H1 (cell line): ENCODE data around the gene CAMTA1. TPM values are rescaled to one million over a fixed set of nuclear protein-coding genes. Genes with fewer than 3 reads are reported as not detected.

ENCODE experiments used
- CTCF ChIA-PET: fragments of 300-600 bp; sonication (Branson Sonifier 250); formaldehyde crosslinking; loops from one replicate; lab custom pipeline; 2021; ENCODE audit not compliant: partially characterized antibody; lab: Charles Lee
- POLR2A ChIA-PET: fragments of 300-600 bp; sonication (Branson Sonifier 250); formaldehyde crosslinking; loops from one replicate; lab custom pipeline; 2021; ENCODE audit warnings: inconsistent platforms; ENCODE audit not compliant: partially characterized antibody; lab: Charles Lee
- DNase-seq, 2 experiments: peaks; one replicate each; pipeline versions ENCODE4 v3.0.0 to v3.0.0-alpha.2; 2010 to 2022; ENCODE audit warnings: low spot score in 2 of 2, low read depth in 1 of 2, mixed read lengths in 1 of 2
- FAIRE-seq: peaks from 2 replicates; lab custom pipeline; 2011; peaks lifted over from hg19 to GRCh38; lab: Jason Lieb, UNC
- H2AFZ ChIP-seq: 2 replicates; pipeline ENCODE4 v1.8.1; 2012; ENCODE audit warnings: low read length, inconsistent platforms
- H2AK5ac ChIP-seq: 2 replicates; pipeline ENCODE4 v1.6.1; 2013; ENCODE audit warnings: low read depth, low read length
- H2BK120ac ChIP-seq: replicated peaks from 2 replicates; pipeline ENCODE3; 2013; ENCODE audit warnings: low read depth, low read length, inconsistent platforms
- H2BK12ac ChIP-seq: 2 replicates; pipeline ENCODE4 v1.6.1; 2013; ENCODE audit warnings: low read depth, low read length
- H2BK15ac ChIP-seq: 2 replicates; pipeline ENCODE4 v1.6.1; 2013; ENCODE audit warnings: low read length
- H2BK20ac ChIP-seq: 2 replicates; pipeline ENCODE4 v1.6.1; 2013; ENCODE audit warnings: low read length
- H2BK5ac ChIP-seq: 2 replicates; pipeline ENCODE4 v1.6.1; 2013; ENCODE audit warnings: low read depth, low read length
- H3K14ac ChIP-seq: 2 replicates; pipeline ENCODE4 v1.6.1; 2013; ENCODE audit warnings: inconsistent platforms; ENCODE audit not compliant: insufficient read length
- H3K18ac ChIP-seq: 2 replicates; pipeline ENCODE4 v1.6.1; 2013; ENCODE audit warnings: low read length; ENCODE audit errors: extremely low read depth
- H3K23ac ChIP-seq: 2 replicates; pipeline ENCODE4 v1.6.1; 2013; ENCODE audit warnings: inconsistent platforms; ENCODE audit not compliant: insufficient read length
- H3K23me2 ChIP-seq: 2 replicates; pipeline ENCODE4 v1.6.1; 2013; ENCODE audit warnings: low read depth, low read length
- H3K27ac ChIP-seq: 2 replicates; pipeline ENCODE4 v1.6.1; 2011; ENCODE audit warnings: low read depth, low read length, inconsistent platforms
- H3K27me3 ChIP-seq, 4 experiments: replicated peaks in 1 of 4; 1 replicate in 1 of 4; 2 replicates in 3 of 4; pipeline versions ENCODE4 v1.6.1 to v1.8.1; 2011 to 2013; ENCODE audit warnings: low read length in 3 of 4, mild to moderate bottlenecking in 3 of 4, inconsistent platforms in 2 of 4, mixed read lengths in 2 of 4, moderate library complexity in 1 of 4; ENCODE audit not compliant: control insufficient read depth in 3 of 4, insufficient read depth in 3 of 4; ENCODE audit errors: extremely low read depth in 1 of 4
- H3K36me3 ChIP-seq, 4 experiments: 2 replicates each; pipeline versions ENCODE4 v1.6.1 to v1.8.1; 2011 to 2013; ENCODE audit warnings: mild to moderate bottlenecking in 4 of 4, low read length in 3 of 4, moderate library complexity in 2 of 4, control low read depth in 1 of 4, inconsistent platforms in 1 of 4; ENCODE audit not compliant: insufficient read depth in 4 of 4, control insufficient read depth in 2 of 4
- H3K4ac ChIP-seq: replicated peaks from 2 replicates; pipeline ENCODE3; 2013; ENCODE audit warnings: low read length, low read depth, mixed read lengths, inconsistent platforms; ENCODE audit not compliant: insufficient read length
- H3K4me1 ChIP-seq, 4 experiments: replicated peaks in 1 of 4; 1 replicate in 1 of 4; 2 replicates in 3 of 4; pipeline versions ENCODE4 v1.6.1 to v1.8.1; 2011 to 2013; ENCODE audit warnings: low read length in 3 of 4, inconsistent platforms in 2 of 4, mixed read lengths in 1 of 4; ENCODE audit not compliant: insufficient read depth in 4 of 4, control insufficient read depth in 3 of 4
- H3K4me2 ChIP-seq, 2 experiments: 2 replicates each; pipeline versions ENCODE4 v1.6.1 to v1.8.1; 2011 to 2013; ENCODE audit warnings: low read depth in 2 of 2, low read length in 2 of 2, control low read depth in 1 of 2, inconsistent platforms in 1 of 2, mild to moderate bottlenecking in 1 of 2; ENCODE audit not compliant: insufficient read depth in 1 of 2
- H3K4me3 ChIP-seq, 4 experiments: fragments of 200-600, 300-600 bp in 1 of 4; sonication (generic), shearing (Covaris generic), sonication (Bioruptor Twin) in 1 of 4; 2 replicates each; pipeline versions ENCODE4 v1.5.1 to v1.8.1; 2011 to 2016; ENCODE audit warnings: low read length in 4 of 4, low read depth in 3 of 4, control low read depth in 2 of 4, inconsistent platforms in 2 of 4, mild to moderate bottlenecking in 2 of 4, mixed read lengths in 1 of 4, moderate library complexity in 1 of 4; ENCODE audit not compliant: insufficient read depth in 2 of 4; ENCODE audit errors: extremely low read depth in 1 of 4
- H3K56ac ChIP-seq: replicated peaks from 2 replicates; pipeline ENCODE3; 2013; ENCODE audit warnings: low read depth, mild to moderate bottlenecking, mixed read lengths, low read length, inconsistent platforms; ENCODE audit not compliant: insufficient read length
- H3K79me1 ChIP-seq: 2 replicates; pipeline ENCODE4 v1.6.1; 2013; ENCODE audit warnings: low read depth, low read length, control low read depth
- H3K79me2 ChIP-seq, 2 experiments: 2 replicates each; pipeline versions ENCODE4 v1.6.1 to v1.8.1; 2012 to 2013; ENCODE audit warnings: low read length in 2 of 2, mild to moderate bottlenecking in 2 of 2, inconsistent platforms in 1 of 2; ENCODE audit not compliant: insufficient read depth in 2 of 2, control insufficient read depth in 1 of 2
- H3K9ac ChIP-seq, 4 experiments: replicated peaks in 1 of 4; 1 replicate in 1 of 4; 2 replicates in 3 of 4; pipeline versions ENCODE4 v1.6.1 to v1.8.1; 2011 to 2013; ENCODE audit warnings: low read depth in 3 of 4, low read length in 3 of 4, control low read depth in 2 of 4, mild to moderate bottlenecking in 2 of 4, moderate library complexity in 2 of 4, inconsistent platforms in 1 of 4; ENCODE audit errors: extremely low read depth in 1 of 4
- H3K9me3 ChIP-seq, 2 experiments: 2 replicates each; pipeline versions ENCODE4 v1.6.1 to v1.8.1; 2012 to 2013; ENCODE audit warnings: mild to moderate bottlenecking in 2 of 2, moderate library complexity in 2 of 2, control low read depth in 1 of 2, inconsistent platforms in 1 of 2, low read depth in 1 of 2, low read length in 1 of 2, mixed read lengths in 1 of 2; ENCODE audit not compliant: insufficient read depth in 2 of 2
- H4K20me1 ChIP-seq, 2 experiments: replicated peaks in 1 of 2; 2 replicates each; pipeline versions ENCODE3 to v1.8.1; 2011 to 2013; ENCODE audit warnings: inconsistent platforms in 2 of 2, low read length in 2 of 2, mild to moderate bottlenecking in 1 of 2; ENCODE audit not compliant: insufficient read depth in 2 of 2, control insufficient read depth in 1 of 2
- H4K5ac ChIP-seq: 2 replicates; pipeline ENCODE4 v1.6.1; 2013; ENCODE audit warnings: low read length, low read depth, mixed read lengths, inconsistent platforms; ENCODE audit not compliant: insufficient read length
- H4K8ac ChIP-seq: 2 replicates; pipeline ENCODE4 v1.8.0; 2013; ENCODE audit warnings: mild to moderate bottlenecking, moderate library complexity, low read length, inconsistent platforms; ENCODE audit not compliant: insufficient read depth; ENCODE audit errors: extremely low read depth
- H4K91ac ChIP-seq: replicated peaks from 2 replicates; pipeline ENCODE3; 2013; ENCODE audit warnings: low read length, mixed read lengths, inconsistent platforms; ENCODE audit not compliant: insufficient read length
- ASH2L ChIP-seq: fragments of 200-600, 300-600 bp; sonication (generic); IDR thresholded peaks from one replicate; pipeline ENCODE4 v1.7.1; 2017; ENCODE audit warnings: low read length
- ATF2 ChIP-seq: IDR thresholded peaks from 2 replicates; pipeline ENCODE4 v1.6.1; 2012; ENCODE audit warnings: low read length, inconsistent platforms
- EZH2 ChIP-seq: fragments of 200-600 bp; sonication (generic); IDR thresholded peaks from 2 replicates; pipeline ENCODE4 v1.7.1; 2012; ENCODE audit warnings: low read depth, mild to moderate bottlenecking, moderate library complexity, low read length, inconsistent platforms; ENCODE audit not compliant: severe bottlenecking
- FOSL1 ChIP-seq: IDR thresholded peaks from 2 replicates; pipeline ENCODE4 v1.6.1; 2011; ENCODE audit warnings: mild to moderate bottlenecking, low read depth, low read length, moderate library complexity; ENCODE audit not compliant: insufficient read depth
- GTF2F1 ChIP-seq: IDR thresholded peaks from 2 replicates; pipeline ENCODE4 v1.6.1; 2012; ENCODE audit warnings: low read depth, low read length, improper control_type of control experiment, borderline replicate concordance
- HDAC6 ChIP-seq: IDR thresholded peaks from one replicate; pipeline ENCODE4 v1.7.1; 2012; ENCODE audit warnings: low read depth, mild to moderate bottlenecking, inconsistent platforms, low read length, moderate library complexity
- JUN ChIP-seq: IDR thresholded peaks from 2 replicates; pipeline ENCODE4 v1.6.1; 2011; ENCODE audit warnings: low read depth, mild to moderate bottlenecking, improper control_type of control experiment, low read length
- KDM1A ChIP-seq: fragments of 200-600, 300-600 bp; sonication (generic); IDR thresholded peaks from 2 replicates; pipeline ENCODE4 v1.7.1; 2016; ENCODE audit warnings: mild to moderate bottlenecking, low read length, borderline replicate concordance
- MAX ChIP-seq: IDR thresholded peaks from 2 replicates; pipeline ENCODE4 v1.6.1; 2012; ENCODE audit warnings: inconsistent platforms
- SP4 ChIP-seq: IDR thresholded peaks from 2 replicates; pipeline ENCODE4 v1.6.1; 2012; ENCODE audit warnings: low read length, inconsistent platforms
- TEAD4 ChIP-seq: IDR thresholded peaks from 2 replicates; pipeline ENCODE4 v1.6.1; 2012; ENCODE audit warnings: low read depth, low read length, inconsistent platforms, mixed read lengths
- ZNF274 ChIP-seq: IDR thresholded peaks from 2 replicates; pipeline ENCODE4 v1.7.0; 2012; ENCODE audit warnings: low read length, borderline replicate concordance; ENCODE audit errors: extremely low read depth
- WGBS, 2 experiments: shearing (Covaris generic) in 1 of 2; methylation state at CpG; one replicate each; pipeline versions ENCODE4 v1.1.6 to v1.1.7; 2013 to 2015; ENCODE audit warnings: low lambda C conversion rate in 2 of 2, mixed read lengths in 2 of 2, inconsistent platforms in 1 of 2, low coverage in 1 of 2, missing lambda C conversion rate in 1 of 2; ENCODE audit not compliant: insufficient replicate concordance in 2 of 2, insufficient coverage in 1 of 2, insufficient read length in 1 of 2; ENCODE audit errors: extremely low coverage in 1 of 2, missing lambda C conversion rate in 1 of 2; 5-methylcytosine and 5-hydroxymethylcytosine counted together
- polyA plus RNA-seq, 7 experiments: library from polyadenylated mRNA; depleted of rRNA in 3 of 7; stranded (reverse) in 5 of 7; unstranded in 2 of 7; fragments of >200 nt in 5 of 7; fragments of 200-250 nt in 2 of 7; gene quantifications; 1 replicate in 5 of 7; 2 replicates in 1 of 7; 4 replicates in 1 of 7; pipeline versions ENCODE4 v1.2.1 to v1.2.3, GENCODE V29; 2011 to 2013; ENCODE audit warnings: missing spikeins in 2 of 7, mixed read lengths in 2 of 7
- total RNA-seq: library from RNA; stranded (reverse); fragmentation: NEBNext Ultra II Directional; extraction: Animal tissue kit (Norgen Biotek cat#: 25700); gene quantifications from 2 replicates; pipeline ENCODE4 v1.2.1, GENCODE V29; 2021

The CAMTA1 gene
- total and polyA plus RNA-seq, 2 of the 8 experiments (the other 6 are each of a cell fraction or from before 2014, with no cell fraction given) = 65.0 to 119 TPM

- Histone ChIP-seq H3K23me2 (no peaks in the 10 kb centered on the region), H3K4me2 (peak overlapping the region; percentile 14 to 57; a peak in 2 of 4 replicates), H2AK5ac (no peak overlapping the region), H3K4ac (no peak overlapping the region), H2BK15ac (no peak overlapping the region), H3K18ac (peak overlapping the region; percentile 76), H3K4me3 (peak overlapping the region in 1 of 4 experiments; percentile 27; a peak in 1 of 8 replicates), H4K5ac (peak overlapping the region; percentile 1), H4K20me1 (no peaks in the 10 kb centered on the region), H4K8ac (no peak overlapping the region), H2BK12ac (peak overlapping the region; percentile 88), H3K27ac (peak overlapping the region; percentile 13; the same call in 1 of the 2 replicates), H3K14ac (no peak overlapping the region), H4K91ac (peak overlapping the region; percentile 3), H2AFZ (0 out of 2 replicates have a peak overlapping the region, but pooled peaks have one; percentile 4), H3K79me1 (no peaks in the 10 kb centered on the region), H3K9me3 (no peaks in the 10 kb centered on the region), H3K4me1 (peaks cover 17 to 24% (median 22%) of the 10 kb centered on the region in 4 experiments), H2BK5ac (peak overlapping the region; percentile 90; the same call in 1 of the 2 replicates), H2BK20ac (peak overlapping the region; percentile 63), H3K36me3 (no peaks in the 10 kb centered on the region), H3K56ac (no peak overlapping the region), H3K9ac (no peak overlapping the region), H3K79me2 (no peaks in the 10 kb centered on the region), H3K23ac (no peak overlapping the region), H2BK120ac (peak overlapping the region; percentile 67), H3K27me3 (no peaks in the 10 kb centered on the region; a peak in 2 of 7 replicates)
- WGBS, 2 experiments = 41% methylated on average over 4 of the region's 4 CpGs; no CpG with 5 or more reads in 1 of the 2 experiments
- TF ChIP-seq SP4 (no peak), MAX (no peak), ATF2 (no peak), KDM1A (no peak), ASH2L (no peak), TEAD4 (no peak), FOSL1 (no peak), HDAC6 (no peak), ZNF274 (no peak), JUN (no peak), EZH2 (no peak), GTF2F1 (no peak)
- CTCF ChIA-PET = interaction anchor here (1.0 kb wide), 1 partner anchor 36 kb away, joined by 3 read pairs; no protein-coding TSS in a partner anchor
- POLR2A ChIA-PET = interaction anchor here (1.0 kb wide), 1 partner anchor 31 kb away, joined by 3 read pairs; no protein-coding TSS in a partner anchor
- DNase-seq (peak in 1 of 2 experiments; percentile 42), FAIRE-seq (no peak)
These were observed 513.5 kb downstream of the CAMTA1 start for GRCh38 chr1:7298749-7299151.
